ENCODE measurements around the gene PRDM1.

PRDM1 gene

DNA sequence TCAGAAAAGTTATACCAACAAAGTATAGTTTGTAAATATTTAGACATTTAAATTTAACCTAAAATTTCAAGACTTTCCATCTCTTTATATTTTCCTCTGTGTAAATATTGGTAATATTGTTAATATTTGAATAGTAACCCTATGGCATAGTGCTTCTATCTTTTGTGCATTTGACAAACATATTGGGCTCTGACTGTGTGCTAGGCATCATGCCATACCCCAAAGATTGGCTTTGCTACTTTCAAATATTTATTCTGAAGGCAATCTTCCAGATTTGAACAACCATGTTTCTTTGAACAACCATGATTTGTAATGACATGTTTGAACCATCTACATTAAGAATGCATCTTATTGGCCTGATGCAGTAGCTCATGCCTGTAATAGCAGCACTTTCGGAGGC, 15.5 kb upstream of the PRDM1 start:
- no peaks in the 10 kb centered on the region for H3K4me1 ChIP-seq (ENCODE audit: insufficient read depth, low read length)
- no peaks in the 10 kb centered on the region for H3K9me3 ChIP-seq (ENCODE audit: insufficient read depth, low read length, severe bottlenecking)
- H3K4me3 ChIP-seq (ENCODE audit: low read depth in 1 of 2, low read length in 2 of 2) = no peak overlapping the region
- H4K20me1 ChIP-seq (ENCODE audit: insufficient read depth, low read length) = no peaks in the 10 kb centered on the region
- no peaks in the 10 kb centered on the region for H3K79me2 ChIP-seq (ENCODE audit: insufficient read depth, low read length)
- no peak overlapping the region for H3K27ac ChIP-seq (ENCODE audit: low read length)
- TF ChIP-seq, protein P1, sequence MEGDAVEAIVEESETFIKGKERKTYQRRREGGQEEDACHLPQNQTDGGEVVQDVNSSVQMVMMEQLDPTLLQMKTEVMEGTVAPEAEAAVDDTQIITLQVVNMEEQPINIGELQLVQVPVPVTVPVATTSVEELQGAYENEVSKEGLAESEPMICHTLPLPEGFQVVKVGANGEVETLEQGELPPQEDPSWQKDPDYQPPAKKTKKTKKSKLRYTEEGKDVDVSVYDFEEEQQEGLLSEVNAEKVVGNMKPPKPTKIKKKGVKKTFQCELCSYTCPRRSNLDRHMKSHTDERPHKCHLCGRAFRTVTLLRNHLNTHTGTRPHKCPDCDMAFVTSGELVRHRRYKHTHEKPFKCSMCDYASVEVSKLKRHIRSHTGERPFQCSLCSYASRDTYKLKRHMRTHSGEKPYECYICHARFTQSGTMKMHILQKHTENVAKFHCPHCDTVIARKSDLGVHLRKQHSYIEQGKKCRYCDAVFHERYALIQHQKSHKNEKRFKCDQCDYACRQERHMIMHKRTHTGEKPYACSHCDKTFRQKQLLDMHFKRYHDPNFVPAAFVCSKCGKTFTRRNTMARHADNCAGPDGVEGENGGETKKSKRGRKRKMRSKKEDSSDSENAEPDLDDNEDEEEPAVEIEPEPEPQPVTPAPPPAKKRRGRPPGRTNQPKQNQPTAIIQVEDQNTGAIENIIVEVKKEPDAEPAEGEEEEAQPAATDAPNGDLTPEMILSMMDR (IDR thresholded peaks at IDR 0.05; ENCODE audit: borderline replicate concordance, extremely low read depth, low read length, poor library complexity, severe bottlenecking) = no peak
- no peak for TF ChIP-seq EZH2 (IDR thresholded peaks at IDR 0.05; ENCODE audit: borderline replicate concordance, low read depth, low read length, severe bottlenecking)
- H2AFZ ChIP-seq (ENCODE audit: low read depth, low read length) = no peak overlapping the region
- no peak overlapping the region for H3K4me2 ChIP-seq (ENCODE audit: insufficient read depth, low read length)
- DNase-seq (no peak), ATAC-seq (ENCODE audit: insufficient read depth, low read depth) (no peak)
- H3K9ac ChIP-seq (ENCODE audit: low read depth, low read length) = no peak overlapping the region
- H3K27me3 ChIP-seq (ENCODE audit: insufficient read depth, low read length, poor library complexity) = no peaks in the 10 kb centered on the region
- no peaks in the 10 kb centered on the region for H3K36me3 ChIP-seq (ENCODE audit: insufficient read depth, low read length)

- Histone ChIP-seq H3K79me2 (ENCODE audit: insufficient read depth, low read length) (no peaks in the 10 kb centered on the region), H3K9ac (ENCODE audit: low read depth, low read length) (no peak overlapping the region), H3K4me3 (ENCODE audit: low read depth in 1 of 2, low read length in 2 of 2) (no peak overlapping the region), H3K9me3 (ENCODE audit: insufficient read depth, low read length, severe bottlenecking) (no peaks in the 10 kb centered on the region), H3K4me2 (ENCODE audit: insufficient read depth, low read length) (no peak overlapping the region), H4K20me1 (ENCODE audit: insufficient read depth, low read length) (no peaks in the 10 kb centered on the region), H2AFZ (ENCODE audit: low read depth, low read length) (no peak overlapping the region), H3K27ac (ENCODE audit: low read length) (no peak overlapping the region), H3K27me3 (ENCODE audit: insufficient read depth, low read length, poor library complexity) (no peaks in the 10 kb centered on the region), H3K4me1 (ENCODE audit: insufficient read depth, low read length) (no peaks in the 10 kb centered on the region), H3K36me3 (ENCODE audit: insufficient read depth, low read length) (no peaks in the 10 kb centered on the region)
- TF ChIP-seq, protein P1 (IDR thresholded peaks at IDR 0.05; ENCODE audit: borderline replicate concordance, extremely low read depth, low read length, poor library complexity, severe bottlenecking) = peak; percentile 38
- no peak for TF ChIP-seq EZH2 (IDR thresholded peaks at IDR 0.05; ENCODE audit: borderline replicate concordance, low read depth, low read length, severe bottlenecking)
- no peak for DNase-seq
- ATAC-seq (ENCODE audit: insufficient read depth, low read depth) = no peak
Observed at GRCh38 chr6:106072501-106073090, 13.5 kb upstream of the PRDM1 start.

- Histone ChIP-seq H3K4me3 (ENCODE audit: low read depth in 1 of 2, low read length in 2 of 2) (no peak overlapping the region), H3K4me1 (ENCODE audit: insufficient read depth, low read length) (no peaks in the 10 kb centered on the region), H3K9ac (ENCODE audit: low read depth, low read length) (no peak overlapping the region), H3K27ac (ENCODE audit: low read length) (no peak overlapping the region), H3K9me3 (ENCODE audit: insufficient read depth, low read length, severe bottlenecking) (no peaks in the 10 kb centered on the region), H3K4me2 (ENCODE audit: insufficient read depth, low read length) (no peak overlapping the region), H2AFZ (ENCODE audit: low read depth, low read length) (no peak overlapping the region), H4K20me1 (ENCODE audit: insufficient read depth, low read length) (no peaks in the 10 kb centered on the region), H3K79me2 (ENCODE audit: insufficient read depth, low read length) (no peaks in the 10 kb centered on the region), H3K36me3 (ENCODE audit: insufficient read depth, low read length) (no peaks in the 10 kb centered on the region), H3K27me3 (ENCODE audit: insufficient read depth, low read length, poor library complexity) (no peaks in the 10 kb centered on the region)
- ATAC-seq (ENCODE audit: insufficient read depth, low read depth) (no peak), DNase-seq (no peak)
- TF ChIP-seq EZH2 (IDR thresholded peaks at IDR 0.05; ENCODE audit: borderline replicate concordance, low read depth, low read length, severe bottlenecking) = no peak
- TF ChIP-seq, protein P1 (IDR thresholded peaks at IDR 0.05; ENCODE audit: borderline replicate concordance, extremely low read depth, low read length, poor library complexity, severe bottlenecking) = no peak
Observed at GRCh38 chr6:106074146-106074545, 12.0 kb upstream of the PRDM1 start.

Measured in DND-41 (cell line).